MM.1S (cell line): ENCODE results near the gene SPIRE2.

Experiments used
- EZH2 ChIP-seq: fragments of 300-600 bp; sonication (generic); optimal IDR thresholded peaks from 2 replicates; pipeline ENCODE3; 2017; ENCODE audit warnings: low read depth, mild to moderate bottlenecking, antibody characterized with exemption, low read length, mixed read lengths
- TF ChIP-seq, protein P1 (sequence below): fragments of 300-600 bp; sonication (generic); IDR thresholded peaks from 2 replicates; pipeline ENCODE4 v1.5.1; 2016; ENCODE audit warnings: antibody characterized with exemption, low read length, mixed read lengths

DNA sequence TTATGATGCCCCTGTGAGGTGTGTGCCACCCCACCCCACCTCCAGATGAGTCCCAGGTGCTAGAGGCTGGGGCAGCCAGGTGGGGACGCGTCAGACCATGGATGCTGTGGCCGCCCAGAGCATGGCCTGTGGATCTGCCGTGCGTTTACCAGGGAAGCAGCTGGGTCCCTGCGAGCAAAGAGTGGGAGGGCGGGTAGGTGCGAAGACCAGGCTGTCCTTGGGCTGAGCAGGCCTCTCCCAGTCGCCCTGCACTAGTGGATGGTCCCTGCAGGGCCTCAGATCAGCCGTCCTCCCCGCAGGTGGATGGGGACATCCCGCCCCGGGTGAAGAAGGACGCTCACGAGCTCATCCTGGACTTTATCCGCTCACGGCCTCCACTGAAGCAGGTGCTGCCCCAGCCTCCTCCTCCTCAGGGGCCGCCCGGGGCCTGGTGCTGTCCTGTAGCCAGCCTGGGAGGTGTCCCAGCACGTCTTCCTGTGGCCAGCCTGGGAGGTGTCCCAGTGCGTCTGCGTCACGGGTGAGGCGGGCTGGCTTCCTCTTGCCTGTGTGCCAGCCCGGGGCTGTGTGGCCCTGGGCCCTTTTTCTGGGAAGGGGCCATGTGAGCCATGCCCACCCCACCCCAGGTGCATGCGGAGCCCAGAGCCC is 27.1 kb downstream of the SPIRE2 start:
- TF ChIP-seq, protein P1, sequence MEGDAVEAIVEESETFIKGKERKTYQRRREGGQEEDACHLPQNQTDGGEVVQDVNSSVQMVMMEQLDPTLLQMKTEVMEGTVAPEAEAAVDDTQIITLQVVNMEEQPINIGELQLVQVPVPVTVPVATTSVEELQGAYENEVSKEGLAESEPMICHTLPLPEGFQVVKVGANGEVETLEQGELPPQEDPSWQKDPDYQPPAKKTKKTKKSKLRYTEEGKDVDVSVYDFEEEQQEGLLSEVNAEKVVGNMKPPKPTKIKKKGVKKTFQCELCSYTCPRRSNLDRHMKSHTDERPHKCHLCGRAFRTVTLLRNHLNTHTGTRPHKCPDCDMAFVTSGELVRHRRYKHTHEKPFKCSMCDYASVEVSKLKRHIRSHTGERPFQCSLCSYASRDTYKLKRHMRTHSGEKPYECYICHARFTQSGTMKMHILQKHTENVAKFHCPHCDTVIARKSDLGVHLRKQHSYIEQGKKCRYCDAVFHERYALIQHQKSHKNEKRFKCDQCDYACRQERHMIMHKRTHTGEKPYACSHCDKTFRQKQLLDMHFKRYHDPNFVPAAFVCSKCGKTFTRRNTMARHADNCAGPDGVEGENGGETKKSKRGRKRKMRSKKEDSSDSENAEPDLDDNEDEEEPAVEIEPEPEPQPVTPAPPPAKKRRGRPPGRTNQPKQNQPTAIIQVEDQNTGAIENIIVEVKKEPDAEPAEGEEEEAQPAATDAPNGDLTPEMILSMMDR = no peak
- TF ChIP-seq EZH2 = no peak
